PC-3 (cell line): ENCODE measurements around the gene GPR137B.

ENCODE experiments used
- EZH2 ChIP-seq: fragments of 300-600 bp; sonication (generic); IDR thresholded peaks from one replicate; pipeline ENCODE4 v1.6.1; 2017; ENCODE audit warnings: antibody characterized with exemption, mild to moderate bottlenecking, low read length; ENCODE audit not compliant: unreplicated experiment
- EZH2phosphoT487 ChIP-seq: fragments of 300-600 bp; sonication (generic); IDR thresholded peaks from 2 replicates; pipeline ENCODE4 v1.6.1; 2018; ENCODE audit warnings: mild to moderate bottlenecking, antibody characterized with exemption, low read length, borderline replicate concordance
- TF ChIP-seq, protein P1 (sequence below): fragments of 300-600 bp; sonication (generic); conservative IDR thresholded peaks from 2 replicates; pipeline ENCODE4 v1.5.1; 2017; ENCODE audit warnings: antibody characterized with exemption, low read depth, mild to moderate bottlenecking, low read length

DNA sequence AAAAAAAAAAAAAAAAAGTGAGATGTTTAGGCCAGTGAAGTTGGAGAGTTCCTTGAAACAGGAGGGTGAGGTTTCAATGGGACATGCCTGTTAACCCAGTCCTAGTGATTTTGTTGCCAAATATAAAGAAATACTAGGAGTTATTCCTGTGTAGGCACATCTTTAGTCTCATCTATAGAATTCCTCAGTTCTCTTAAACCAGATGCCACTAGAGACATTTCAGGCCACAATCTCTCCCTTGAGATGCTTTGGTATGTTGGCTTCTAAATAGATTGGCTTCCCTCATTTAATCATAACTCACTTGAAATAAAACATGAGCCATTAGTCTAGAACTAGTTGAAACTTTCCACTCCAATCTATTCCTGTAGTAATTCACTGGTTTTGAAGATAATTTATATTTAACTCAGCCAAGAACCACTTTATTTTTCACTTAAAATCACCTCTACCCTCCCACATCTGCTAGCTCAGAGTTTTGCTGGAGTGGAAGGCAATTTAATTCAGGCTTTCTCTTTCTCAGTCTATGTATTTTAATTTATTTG, 29.8 kb downstream of the GPR137B start:
- TF ChIP-seq, protein P1, sequence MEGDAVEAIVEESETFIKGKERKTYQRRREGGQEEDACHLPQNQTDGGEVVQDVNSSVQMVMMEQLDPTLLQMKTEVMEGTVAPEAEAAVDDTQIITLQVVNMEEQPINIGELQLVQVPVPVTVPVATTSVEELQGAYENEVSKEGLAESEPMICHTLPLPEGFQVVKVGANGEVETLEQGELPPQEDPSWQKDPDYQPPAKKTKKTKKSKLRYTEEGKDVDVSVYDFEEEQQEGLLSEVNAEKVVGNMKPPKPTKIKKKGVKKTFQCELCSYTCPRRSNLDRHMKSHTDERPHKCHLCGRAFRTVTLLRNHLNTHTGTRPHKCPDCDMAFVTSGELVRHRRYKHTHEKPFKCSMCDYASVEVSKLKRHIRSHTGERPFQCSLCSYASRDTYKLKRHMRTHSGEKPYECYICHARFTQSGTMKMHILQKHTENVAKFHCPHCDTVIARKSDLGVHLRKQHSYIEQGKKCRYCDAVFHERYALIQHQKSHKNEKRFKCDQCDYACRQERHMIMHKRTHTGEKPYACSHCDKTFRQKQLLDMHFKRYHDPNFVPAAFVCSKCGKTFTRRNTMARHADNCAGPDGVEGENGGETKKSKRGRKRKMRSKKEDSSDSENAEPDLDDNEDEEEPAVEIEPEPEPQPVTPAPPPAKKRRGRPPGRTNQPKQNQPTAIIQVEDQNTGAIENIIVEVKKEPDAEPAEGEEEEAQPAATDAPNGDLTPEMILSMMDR = no peak
- TF ChIP-seq EZH2 (no peak), EZH2phosphoT487 (no peak)
